Prostate gland (tissue), 2 donors: ENCODE results near the gene ADCY3.

Source experiments
- CTCF ChIP-seq, 4 experiments: fragments of 200-600 bp in 2 of 4; fragments of 450-650 bp in 2 of 4; sonication (generic) in 2 of 4; IDR thresholded peaks; 1 replicate in 3 of 4; 2 replicates in 1 of 4; pipeline ENCODE4 v1.5.1; 2016 to 2019; ENCODE audit warnings: antibody characterized with exemption in 4 of 4, mild to moderate bottlenecking in 2 of 4, moderate library complexity in 2 of 4
- POLR2A ChIP-seq: fragments of 450-650 bp; IDR thresholded peaks from one replicate; pipeline ENCODE4 v1.6.1; 2016; ENCODE audit warnings: antibody characterized with exemption, mild to moderate bottlenecking
- POLR2AphosphoS5 ChIP-seq: sonication (generic); formaldehyde crosslinking; IDR thresholded peaks from one replicate; pipeline ENCODE4 v1.6.1; 2017; ENCODE audit warnings: antibody characterized with exemption

- no peak for TF ChIP-seq POLR2AphosphoS5
- no peak for TF ChIP-seq POLR2A
- no peak for TF ChIP-seq CTCF (IDR thresholded peaks at IDR 0.05)
These were observed 79.7 kb downstream of the ADCY3 start for GRCh38 chr2:24840164-24840869.
